Measurements from ENCODE around the gene APCDD1.

Gene APCDD1

GRCh38 chr18:10475654-10476291, 21.3 kb downstream of the APCDD1 start:
- TF ChIP-seq, protein P1, sequence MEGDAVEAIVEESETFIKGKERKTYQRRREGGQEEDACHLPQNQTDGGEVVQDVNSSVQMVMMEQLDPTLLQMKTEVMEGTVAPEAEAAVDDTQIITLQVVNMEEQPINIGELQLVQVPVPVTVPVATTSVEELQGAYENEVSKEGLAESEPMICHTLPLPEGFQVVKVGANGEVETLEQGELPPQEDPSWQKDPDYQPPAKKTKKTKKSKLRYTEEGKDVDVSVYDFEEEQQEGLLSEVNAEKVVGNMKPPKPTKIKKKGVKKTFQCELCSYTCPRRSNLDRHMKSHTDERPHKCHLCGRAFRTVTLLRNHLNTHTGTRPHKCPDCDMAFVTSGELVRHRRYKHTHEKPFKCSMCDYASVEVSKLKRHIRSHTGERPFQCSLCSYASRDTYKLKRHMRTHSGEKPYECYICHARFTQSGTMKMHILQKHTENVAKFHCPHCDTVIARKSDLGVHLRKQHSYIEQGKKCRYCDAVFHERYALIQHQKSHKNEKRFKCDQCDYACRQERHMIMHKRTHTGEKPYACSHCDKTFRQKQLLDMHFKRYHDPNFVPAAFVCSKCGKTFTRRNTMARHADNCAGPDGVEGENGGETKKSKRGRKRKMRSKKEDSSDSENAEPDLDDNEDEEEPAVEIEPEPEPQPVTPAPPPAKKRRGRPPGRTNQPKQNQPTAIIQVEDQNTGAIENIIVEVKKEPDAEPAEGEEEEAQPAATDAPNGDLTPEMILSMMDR (IDR thresholded peaks at IDR 0.05; ENCODE audit: control insufficient read depth, extremely low read depth, insufficient read depth): no peak
- H3K4me3 ChIP-seq (ENCODE audit: low read depth, low read length): no peak overlapping the region
- no peak for DNase-seq (ENCODE audit: low read depth)

DNA sequence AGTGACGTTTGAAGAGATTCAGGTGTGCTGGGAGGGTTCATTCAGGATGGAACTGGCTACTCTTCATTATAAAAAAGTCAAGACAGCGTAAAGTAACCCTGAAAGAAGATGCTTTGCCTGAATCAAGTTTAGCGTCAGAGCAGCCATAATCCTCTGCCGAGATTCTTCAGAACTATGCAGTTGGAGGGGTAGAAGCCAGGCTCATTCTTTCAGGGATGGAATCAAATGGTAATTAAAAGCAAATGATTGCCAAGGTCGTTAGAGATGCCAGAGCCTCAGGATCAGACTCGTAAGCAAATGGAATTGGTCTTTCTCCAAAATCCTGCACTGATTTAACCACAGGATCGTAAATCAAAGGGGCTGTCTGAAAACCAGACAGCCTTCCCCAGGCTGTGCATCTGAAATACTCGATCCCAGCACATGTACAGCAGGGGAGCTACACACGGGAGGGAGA, 21.9 kb downstream of the APCDD1 start:
- TF ChIP-seq, protein P1 (IDR thresholded peaks at IDR 0.05; ENCODE audit: control insufficient read depth, extremely low read depth, insufficient read depth): no peak
- H3K4me3 ChIP-seq (ENCODE audit: low read depth, low read length): no peak overlapping the region
- DNase-seq (ENCODE audit: low read depth): no peak

DNA sequence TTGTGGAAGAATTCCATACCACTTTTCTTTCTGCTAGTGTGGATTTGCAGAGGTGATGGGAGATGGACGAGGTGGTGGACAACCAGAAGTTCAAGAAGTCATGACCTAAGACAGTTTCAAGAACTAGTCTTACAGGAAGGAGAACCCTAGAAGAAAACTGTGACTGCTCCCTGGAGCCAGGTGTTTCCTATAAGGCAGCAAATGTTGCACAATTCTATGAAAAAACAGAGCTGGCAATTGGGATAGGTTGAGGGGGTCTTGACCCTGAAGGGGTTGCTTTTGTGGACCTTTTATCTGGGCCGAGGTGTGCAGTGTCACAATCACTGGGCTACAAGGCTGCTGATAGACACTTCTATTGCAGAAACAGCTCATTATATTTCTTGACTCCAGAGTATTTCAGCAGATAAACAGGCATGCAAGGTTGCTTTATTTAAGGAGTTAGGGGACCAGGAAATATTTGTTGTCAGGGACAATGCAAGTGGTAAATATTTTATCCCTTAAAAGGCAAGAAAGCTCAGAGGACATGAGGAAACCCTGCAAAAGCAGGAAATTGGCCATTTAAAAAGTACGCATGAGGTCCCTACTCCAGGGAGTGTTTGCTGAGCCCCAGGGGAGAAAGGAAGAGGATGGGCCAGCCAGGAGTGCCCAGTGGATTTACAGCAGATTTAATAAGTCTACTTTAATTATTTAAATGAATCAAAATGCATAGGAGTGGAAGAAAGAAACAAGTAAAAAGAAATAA, 22.9 kb downstream of the APCDD1 start:
- DNase-seq (ENCODE audit: low read depth): no peak
- no peak overlapping the region for H3K4me3 ChIP-seq (ENCODE audit: low read depth, low read length)
- TF ChIP-seq, protein P1 (IDR thresholded peaks at IDR 0.05; ENCODE audit: control insufficient read depth, extremely low read depth, insufficient read depth): no peak

GRCh38 chr18:10477863-10478260, 23.4 kb downstream of the APCDD1 start:
- no peak for DNase-seq (ENCODE audit: low read depth)
- H3K4me3 ChIP-seq (ENCODE audit: low read depth, low read length): no peak overlapping the region
- TF ChIP-seq, protein P1 (IDR thresholded peaks at IDR 0.05; ENCODE audit: control insufficient read depth, extremely low read depth, insufficient read depth): no peak

- DNase-seq (ENCODE audit: low read depth): no peak
- H3K4me3 ChIP-seq (ENCODE audit: low read depth, low read length): no peak overlapping the region
- TF ChIP-seq, protein P1 (IDR thresholded peaks at IDR 0.05; ENCODE audit: control insufficient read depth, extremely low read depth, insufficient read depth): no peak
Measured at GRCh38 chr18:10481831-10482230, 27.4 kb downstream of the APCDD1 start.

GRCh38 chr18:10482363-10482984, 28.0 kb downstream of the APCDD1 start:
- DNase-seq (ENCODE audit: low read depth): no peak
- H3K4me3 ChIP-seq (ENCODE audit: low read depth, low read length): no peak overlapping the region
- TF ChIP-seq, protein P1 (IDR thresholded peaks at IDR 0.05; ENCODE audit: control insufficient read depth, extremely low read depth, insufficient read depth): no peak
